PFSK-1 (cell line): ENCODE measurements around the gene SMOC2.

Experiments
- FOXP2 ChIP-seq: optimal IDR thresholded peaks from 2 replicates; pipeline ENCODE3; 2011; ENCODE audit warnings: borderline replicate concordance, control low read depth, inconsistent platforms; ENCODE audit not compliant: insufficient read depth; ENCODE audit errors: extremely low read length, extremely low read depth
- POLR2AphosphoS5 ChIP-seq: IDR thresholded peaks from 2 replicates; pipeline ENCODE4 v1.6.1; 2012; ENCODE audit warnings: low read depth, mild to moderate bottlenecking, control low read depth, low read length, moderate library complexity
- REST ChIP-seq, 2 experiments: IDR thresholded peaks; 2 replicates each; pipeline versions ENCODE4 v1.6.1 to v1.8.0; 2011 to 2012; ENCODE audit warnings: low read depth in 2 of 2, low read length in 2 of 2, control low read depth in 1 of 2, inconsistent platforms in 1 of 2, mild to moderate bottlenecking in 1 of 2, moderate library complexity in 1 of 2; ENCODE audit not compliant: insufficient read depth in 1 of 2
- SIN3A ChIP-seq: IDR thresholded peaks from 2 replicates; pipeline ENCODE4 v1.6.1; 2012; ENCODE audit warnings: mild to moderate bottlenecking, low read length, moderate library complexity, borderline replicate concordance; ENCODE audit not compliant: insufficient read depth
- TAF1 ChIP-seq: IDR thresholded peaks from 2 replicates; pipeline ENCODE4 v1.6.1; 2012; ENCODE audit warnings: low read length, control low read depth, borderline replicate concordance; ENCODE audit not compliant: insufficient read depth

Gene SMOC2

GRCh38 chr6:168666699-168667427 lies 225.9 kb downstream of the SMOC2 start:
- TF ChIP-seq POLR2AphosphoS5 (no peak), REST (IDR thresholded peaks at IDR 0.05; ENCODE audit: insufficient read depth in 1 of 2, low read depth in 2 of 2, low read length in 2 of 2) (no peak), FOXP2 (no peak), TAF1 (no peak), SIN3A (no peak)

- TF ChIP-seq TAF1 (no peak), REST (IDR thresholded peaks at IDR 0.05; ENCODE audit: insufficient read depth in 1 of 2, low read depth in 2 of 2, low read length in 2 of 2) (no peak)
Observed at GRCh38 chr6:168667428-168667805, 226.4 kb downstream of the SMOC2 start.

GRCh38 chr6:168670401-168670985 lies 229.5 kb downstream of the SMOC2 start:
- TF ChIP-seq REST (IDR thresholded peaks at IDR 0.05; ENCODE audit: insufficient read depth in 1 of 2, low read depth in 2 of 2, low read length in 2 of 2) (no peak), SIN3A (no peak)

- TF ChIP-seq FOXP2 (no peak), REST (IDR thresholded peaks at IDR 0.05; ENCODE audit: insufficient read depth in 1 of 2, low read depth in 2 of 2, low read length in 2 of 2) (no peak), POLR2AphosphoS5 (no peak), SIN3A (no peak), TAF1 (no peak)
Observed at GRCh38 chr6:168671028-168671862, 230.3 kb downstream of the SMOC2 start.
